GM12878 (cell line): ENCODE measurements around the gene ZDHHC21.

ENCODE experiments used
- CHD4 ChIP-seq: fragments of 200-600 bp; sonication (generic); IDR thresholded peaks from 2 replicates; pipeline ENCODE4 v1.6.1; 2016; ENCODE audit warnings: mild to moderate bottlenecking
- EGR1 ChIP-seq, 2 experiments: IDR thresholded peaks; 1 replicate in 1 of 2; 2 replicates in 1 of 2; pipeline ENCODE4 v1.6.1; 2011 to 2012; ENCODE audit warnings: low read depth in 2 of 2, low read length in 2 of 2, borderline replicate concordance in 1 of 2, mild to moderate bottlenecking in 1 of 2, moderate library complexity in 1 of 2
- POLR2A ChIP-seq: IDR thresholded peaks from 2 replicates; pipeline ENCODE4 v1.6.1; 2011; ENCODE audit warnings: low read depth, mild to moderate bottlenecking, low read length
- TF ChIP-seq, protein P1 (sequence below): fragments of 450-650 bp; IDR thresholded peaks from 2 replicates; pipeline ENCODE4 v1.6.1; 2018; ENCODE audit warnings: borderline replicate concordance, mild to moderate bottlenecking; ENCODE audit not compliant: partially characterized antibody
- TF ChIP-seq, protein P2 (sequence below), 3 experiments: IDR thresholded peaks in 2 of 3; conservative IDR thresholded peaks in 1 of 3; 2 replicates each; pipeline ENCODE4 v1.5.1; 2011; ENCODE audit warnings: low read depth in 3 of 3, low read length in 3 of 3, mild to moderate bottlenecking in 3 of 3, control low read depth in 2 of 3, moderate library complexity in 2 of 3, inconsistent platforms in 1 of 3, mixed read lengths in 1 of 3; ENCODE audit not compliant: control insufficient read depth in 2 of 3, insufficient read depth in 1 of 3; ENCODE audit errors: extremely low read depth in 1 of 3
- TF ChIP-seq, protein P3 (sequence below): fragments of 450-650 bp; formaldehyde crosslinking; IDR thresholded peaks from 2 replicates; pipeline ENCODE4 v1.4.0; 2020; ENCODE audit warnings: mild to moderate bottlenecking, moderate library complexity

DNA sequence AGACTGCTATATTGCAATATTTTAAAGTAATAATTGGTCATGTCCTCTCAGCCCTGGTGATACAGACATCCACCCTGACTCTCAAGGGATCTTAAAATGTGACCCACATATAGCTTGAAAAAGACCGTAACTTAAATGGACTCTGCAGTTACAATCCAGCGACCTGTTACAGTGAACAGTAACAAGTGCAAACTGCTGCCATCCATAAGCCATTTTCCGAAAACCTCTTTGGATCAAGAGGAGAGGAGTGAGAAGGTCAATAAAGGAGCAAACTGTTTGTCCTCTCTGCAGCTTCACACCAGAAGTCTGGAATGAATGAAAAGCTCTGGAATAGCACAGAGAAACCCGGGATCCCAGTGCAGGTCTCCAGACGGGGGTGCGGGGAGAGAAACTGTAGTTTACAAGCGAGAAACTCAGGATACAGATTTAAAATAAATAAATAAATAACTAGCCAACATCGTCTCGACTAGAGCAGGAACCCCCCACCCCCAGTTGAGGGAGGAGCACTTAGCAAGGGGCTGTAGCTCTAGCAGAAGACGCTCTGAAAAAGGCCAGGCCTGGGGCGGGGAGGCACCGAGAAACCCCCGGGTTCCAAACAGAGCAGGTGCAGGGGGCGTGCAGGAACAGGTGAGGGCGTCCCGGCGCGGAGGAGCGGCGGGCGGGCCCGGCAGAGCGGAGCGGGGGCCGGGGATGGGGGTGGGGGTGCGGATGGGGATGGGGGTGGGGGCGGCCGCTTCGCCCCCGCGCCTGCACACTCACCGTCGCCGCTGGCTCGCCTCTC, 572 bp downstream of the ZDHHC21 start:
- TF ChIP-seq CHD4 (no peak), POLR2A (no peak), EGR1 (IDR thresholded peaks at IDR 0.05; ENCODE audit: borderline replicate concordance in 1 of 2, low read depth in 2 of 2, low read length in 2 of 2) (no peak)
- TF ChIP-seq, protein P1, sequence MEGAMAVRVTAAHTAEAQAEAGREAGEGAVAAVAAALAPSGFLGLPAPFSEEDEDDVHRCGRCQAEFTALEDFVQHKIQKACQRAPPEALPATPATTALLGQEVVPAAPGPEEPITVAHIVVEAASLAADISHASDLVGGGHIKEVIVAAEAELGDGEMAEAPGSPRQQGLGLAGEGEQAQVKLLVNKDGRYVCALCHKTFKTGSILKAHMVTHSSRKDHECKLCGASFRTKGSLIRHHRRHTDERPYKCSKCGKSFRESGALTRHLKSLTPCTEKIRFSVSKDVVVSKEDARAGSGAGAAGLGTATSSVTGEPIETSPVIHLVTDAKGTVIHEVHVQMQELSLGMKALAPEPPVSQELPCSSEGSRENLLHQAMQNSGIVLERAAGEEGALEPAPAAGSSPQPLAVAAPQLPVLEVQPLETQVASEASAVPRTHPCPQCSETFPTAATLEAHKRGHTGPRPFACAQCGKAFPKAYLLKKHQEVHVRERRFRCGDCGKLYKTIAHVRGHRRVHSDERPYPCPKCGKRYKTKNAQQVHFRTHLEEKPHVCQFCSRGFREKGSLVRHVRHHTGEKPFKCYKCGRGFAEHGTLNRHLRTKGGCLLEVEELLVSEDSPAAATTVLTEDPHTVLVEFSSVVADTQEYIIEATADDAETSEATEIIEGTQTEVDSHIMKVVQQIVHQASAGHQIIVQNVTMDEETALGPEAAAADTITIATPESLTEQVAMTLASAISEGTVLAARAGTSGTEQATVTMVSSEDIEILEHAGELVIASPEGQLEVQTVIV: no peak
- TF ChIP-seq, protein P2, sequence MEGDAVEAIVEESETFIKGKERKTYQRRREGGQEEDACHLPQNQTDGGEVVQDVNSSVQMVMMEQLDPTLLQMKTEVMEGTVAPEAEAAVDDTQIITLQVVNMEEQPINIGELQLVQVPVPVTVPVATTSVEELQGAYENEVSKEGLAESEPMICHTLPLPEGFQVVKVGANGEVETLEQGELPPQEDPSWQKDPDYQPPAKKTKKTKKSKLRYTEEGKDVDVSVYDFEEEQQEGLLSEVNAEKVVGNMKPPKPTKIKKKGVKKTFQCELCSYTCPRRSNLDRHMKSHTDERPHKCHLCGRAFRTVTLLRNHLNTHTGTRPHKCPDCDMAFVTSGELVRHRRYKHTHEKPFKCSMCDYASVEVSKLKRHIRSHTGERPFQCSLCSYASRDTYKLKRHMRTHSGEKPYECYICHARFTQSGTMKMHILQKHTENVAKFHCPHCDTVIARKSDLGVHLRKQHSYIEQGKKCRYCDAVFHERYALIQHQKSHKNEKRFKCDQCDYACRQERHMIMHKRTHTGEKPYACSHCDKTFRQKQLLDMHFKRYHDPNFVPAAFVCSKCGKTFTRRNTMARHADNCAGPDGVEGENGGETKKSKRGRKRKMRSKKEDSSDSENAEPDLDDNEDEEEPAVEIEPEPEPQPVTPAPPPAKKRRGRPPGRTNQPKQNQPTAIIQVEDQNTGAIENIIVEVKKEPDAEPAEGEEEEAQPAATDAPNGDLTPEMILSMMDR (IDR thresholded peaks at IDR 0.05 in 2 of 3, conservative IDR thresholded peaks at IDR 0.05 in 1 of 3; ENCODE audit: control insufficient read depth in 2 of 3, extremely low read depth in 1 of 3, insufficient read depth in 1 of 3, low read depth in 3 of 3, low read length in 3 of 3): no peak
- TF ChIP-seq, protein P3, sequence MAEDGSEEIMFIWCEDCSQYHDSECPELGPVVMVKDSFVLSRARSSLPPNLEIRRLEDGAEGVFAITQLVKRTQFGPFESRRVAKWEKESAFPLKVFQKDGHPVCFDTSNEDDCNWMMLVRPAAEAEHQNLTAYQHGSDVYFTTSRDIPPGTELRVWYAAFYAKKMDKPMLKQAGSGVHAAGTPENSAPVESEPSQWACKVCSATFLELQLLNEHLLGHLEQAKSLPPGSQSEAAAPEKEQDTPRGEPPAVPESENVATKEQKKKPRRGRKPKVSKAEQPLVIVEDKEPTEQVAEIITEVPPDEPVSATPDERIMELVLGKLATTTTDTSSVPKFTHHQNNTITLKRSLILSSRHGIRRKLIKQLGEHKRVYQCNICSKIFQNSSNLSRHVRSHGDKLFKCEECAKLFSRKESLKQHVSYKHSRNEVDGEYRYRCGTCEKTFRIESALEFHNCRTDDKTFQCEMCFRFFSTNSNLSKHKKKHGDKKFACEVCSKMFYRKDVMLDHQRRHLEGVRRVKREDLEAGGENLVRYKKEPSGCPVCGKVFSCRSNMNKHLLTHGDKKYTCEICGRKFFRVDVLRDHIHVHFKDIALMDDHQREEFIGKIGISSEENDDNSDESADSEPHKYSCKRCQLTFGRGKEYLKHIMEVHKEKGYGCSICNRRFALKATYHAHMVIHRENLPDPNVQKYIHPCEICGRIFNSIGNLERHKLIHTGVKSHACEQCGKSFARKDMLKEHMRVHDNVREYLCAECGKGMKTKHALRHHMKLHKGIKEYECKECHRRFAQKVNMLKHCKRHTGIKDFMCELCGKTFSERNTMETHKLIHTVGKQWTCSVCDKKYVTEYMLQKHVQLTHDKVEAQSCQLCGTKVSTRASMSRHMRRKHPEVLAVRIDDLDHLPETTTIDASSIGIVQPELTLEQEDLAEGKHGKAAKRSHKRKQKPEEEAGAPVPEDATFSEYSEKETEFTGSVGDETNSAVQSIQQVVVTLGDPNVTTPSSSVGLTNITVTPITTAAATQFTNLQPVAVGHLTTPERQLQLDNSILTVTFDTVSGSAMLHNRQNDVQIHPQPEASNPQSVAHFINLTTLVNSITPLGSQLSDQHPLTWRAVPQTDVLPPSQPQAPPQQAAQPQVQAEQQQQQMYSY (CRISPR knock-in tag): no peak
